Peyer's patch (tissue), 4 donors: Measurements from ENCODE around the gene DAAM1.

Experiments used
- POLR2A ChIP-seq, 2 donors: fragments of 450-650 bp; IDR thresholded peaks; one replicate each; pipeline ENCODE4 v1.5.1; 2017; ENCODE audit warnings: antibody characterized with exemption in 2 of 2, mild to moderate bottlenecking in 2 of 2, moderate library complexity in 2 of 2
- TF ChIP-seq, protein P1 (sequence below), 6 experiments: fragments of 450-650 bp in 4 of 6; fragments of 200-600 bp in 2 of 6; sonication (generic) in 1 of 6; IDR thresholded peaks; one replicate each; pipeline ENCODE4 v1.5.1; 2017 to 2019; ENCODE audit warnings: antibody characterized with exemption in 6 of 6, mild to moderate bottlenecking in 3 of 6, moderate library complexity in 1 of 6

DNA sequence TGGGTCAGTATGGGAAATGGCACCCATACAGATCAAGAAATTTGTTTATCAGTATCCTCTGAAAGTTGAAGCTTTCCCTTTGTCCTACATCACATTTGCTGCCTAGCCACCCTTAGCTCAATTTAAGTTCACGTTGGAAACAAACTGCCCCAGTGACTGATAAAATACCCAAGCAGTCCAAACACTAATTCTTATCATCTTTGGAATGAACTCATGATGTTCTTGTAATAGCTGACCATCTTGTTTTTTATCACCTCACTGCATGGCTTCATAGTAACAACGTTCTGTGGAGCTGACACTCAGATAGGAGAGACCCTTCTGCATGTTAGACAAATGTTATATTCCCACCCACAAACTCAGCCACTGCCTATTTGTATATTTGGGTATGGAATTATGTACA, 183.3 kb downstream of the DAAM1 start:
- TF ChIP-seq, protein P1, sequence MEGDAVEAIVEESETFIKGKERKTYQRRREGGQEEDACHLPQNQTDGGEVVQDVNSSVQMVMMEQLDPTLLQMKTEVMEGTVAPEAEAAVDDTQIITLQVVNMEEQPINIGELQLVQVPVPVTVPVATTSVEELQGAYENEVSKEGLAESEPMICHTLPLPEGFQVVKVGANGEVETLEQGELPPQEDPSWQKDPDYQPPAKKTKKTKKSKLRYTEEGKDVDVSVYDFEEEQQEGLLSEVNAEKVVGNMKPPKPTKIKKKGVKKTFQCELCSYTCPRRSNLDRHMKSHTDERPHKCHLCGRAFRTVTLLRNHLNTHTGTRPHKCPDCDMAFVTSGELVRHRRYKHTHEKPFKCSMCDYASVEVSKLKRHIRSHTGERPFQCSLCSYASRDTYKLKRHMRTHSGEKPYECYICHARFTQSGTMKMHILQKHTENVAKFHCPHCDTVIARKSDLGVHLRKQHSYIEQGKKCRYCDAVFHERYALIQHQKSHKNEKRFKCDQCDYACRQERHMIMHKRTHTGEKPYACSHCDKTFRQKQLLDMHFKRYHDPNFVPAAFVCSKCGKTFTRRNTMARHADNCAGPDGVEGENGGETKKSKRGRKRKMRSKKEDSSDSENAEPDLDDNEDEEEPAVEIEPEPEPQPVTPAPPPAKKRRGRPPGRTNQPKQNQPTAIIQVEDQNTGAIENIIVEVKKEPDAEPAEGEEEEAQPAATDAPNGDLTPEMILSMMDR (IDR thresholded peaks at IDR 0.05): no peak
- no peak for TF ChIP-seq POLR2A (IDR thresholded peaks at IDR 0.05)
